ENCODE data around the gene ZNF320.

- no peak for TF ChIP-seq CTCF (conservative IDR thresholded peaks at IDR 0.05)
- TF ChIP-seq EZH2 (IDR thresholded peaks at IDR 0.05; ENCODE audit: low read depth): no peak
Observed at GRCh38 chr19:52901842-52902241, 4.4 kb upstream of the ZNF320 start.
